DND-41 (cell line): ENCODE results near the gene CDH11.

Source experiments
- CTCF ChIP-seq: IDR thresholded peaks from 2 replicates; pipeline ENCODE4 v1.5.1; 2012; ENCODE audit warnings: borderline replicate concordance, low read length, moderate library complexity, mild to moderate bottlenecking; ENCODE audit not compliant: poor library complexity, severe bottlenecking; ENCODE audit errors: extremely low read depth
- EZH2 ChIP-seq: IDR thresholded peaks from 3 replicates; pipeline ENCODE4 v1.6.1; 2012; ENCODE audit warnings: borderline replicate concordance, low read depth, mild to moderate bottlenecking, moderate library complexity, low read length, inconsistent platforms; ENCODE audit not compliant: severe bottlenecking

DNA sequence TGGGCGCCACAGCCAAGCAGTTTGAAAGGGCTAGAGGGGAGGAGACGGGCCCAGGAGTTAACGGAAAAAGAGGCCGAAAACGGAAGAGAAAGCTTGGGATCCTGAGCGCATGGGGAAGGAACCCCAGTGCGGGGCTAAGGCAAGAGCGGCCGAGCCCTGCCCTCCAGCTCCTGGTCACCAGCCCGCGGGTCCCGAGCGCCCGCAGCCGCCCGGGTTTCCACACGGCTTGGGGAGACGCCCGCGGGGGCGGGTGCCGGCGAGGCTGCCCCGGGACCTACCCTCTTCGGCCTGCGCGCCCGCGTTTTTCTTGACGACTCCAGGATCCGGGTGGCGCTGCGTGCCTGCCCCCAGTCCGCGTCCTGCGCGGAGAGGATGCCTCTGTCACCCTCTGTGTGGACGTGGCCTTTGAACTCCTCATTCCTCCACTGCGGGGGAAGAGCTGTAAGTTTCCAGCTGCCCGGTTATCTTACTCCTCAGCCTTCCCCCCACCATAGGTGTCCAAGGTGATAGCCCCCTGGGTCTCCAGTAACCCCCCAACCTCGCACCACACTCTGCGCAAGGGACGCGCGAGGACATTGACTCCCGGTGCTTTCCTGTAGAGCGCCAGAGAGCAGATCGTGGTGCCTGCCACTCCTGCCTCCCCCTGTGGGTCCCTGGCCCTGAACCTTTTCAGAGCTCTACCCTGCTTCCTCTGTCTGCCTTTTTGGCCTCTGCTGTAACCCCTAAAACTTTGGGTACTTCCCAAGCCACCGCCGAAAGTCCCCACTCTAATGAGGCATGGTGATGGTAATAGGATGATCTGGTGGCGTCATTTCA lies 1.7 kb upstream of the CDH11 start:
- TF ChIP-seq CTCF = no peak
- TF ChIP-seq EZH2 = no peak
